Activated T-helper 1 cell treated with anti-CD3 and anti-CD28 coated beads, Interleukin-12 subunit alpha, Interleukin-12 subunit beta, Interleukin-2, Interleukin-4 antibody, amounts not matched to agents 30 ng/mL and 10 ng/mL and 1 ng/mL, durations not matched to agents 14 hours and 24 hours and 36 hours (primary cell): ENCODE results near the gene WWC2. TPM values are rescaled to one million over a fixed set of nuclear protein-coding genes. Genes with fewer than 3 reads are reported as not detected.

Experiments used
- DNase-seq: peaks from one replicate; pipeline ENCODE4 v3.0.0; 2021; ENCODE audit warnings: low spot score
- H3K27ac Mint-ChIP-seq: one replicate; pipeline ENCODE4 v1.8.0; 2021; ENCODE audit warnings: mild to moderate bottlenecking, mixed read lengths
- H3K27me3 Mint-ChIP-seq: one replicate; pipeline ENCODE4 v1.8.0; 2022; ENCODE audit warnings: mild to moderate bottlenecking, moderate library complexity, mixed read lengths; ENCODE audit not compliant: insufficient read depth
- H3K36me3 Mint-ChIP-seq: one replicate; pipeline ENCODE4 v1.8.0; 2021; ENCODE audit warnings: low read depth, mixed read lengths
- H3K4me1 Mint-ChIP-seq: one replicate; pipeline ENCODE4 v1.8.0; 2021; ENCODE audit warnings: low read depth, mixed read lengths
- H3K4me3 Mint-ChIP-seq: one replicate; pipeline ENCODE4 v1.8.0; 2021; ENCODE audit warnings: mild to moderate bottlenecking, moderate library complexity, mixed read lengths
- H3K9me3 Mint-ChIP-seq: one replicate; pipeline ENCODE4 v1.8.0; 2021; ENCODE audit warnings: mixed read lengths
- intact Hi-C: fragments of 100-400 bp; cut with micrococcal nuclease; formaldehyde crosslinking; loops from one replicate; pipeline ENCODE4 v1.15.1; 2024
- total RNA-seq: library from RNA; stranded (reverse); gene quantifications from 2 replicates; pipeline ENCODE4 v1.2.3, GENCODE V29; 2022

WWC2 gene
- total RNA-seq, 1 donor from 2014 or later: 0.75 TPM

DNA sequence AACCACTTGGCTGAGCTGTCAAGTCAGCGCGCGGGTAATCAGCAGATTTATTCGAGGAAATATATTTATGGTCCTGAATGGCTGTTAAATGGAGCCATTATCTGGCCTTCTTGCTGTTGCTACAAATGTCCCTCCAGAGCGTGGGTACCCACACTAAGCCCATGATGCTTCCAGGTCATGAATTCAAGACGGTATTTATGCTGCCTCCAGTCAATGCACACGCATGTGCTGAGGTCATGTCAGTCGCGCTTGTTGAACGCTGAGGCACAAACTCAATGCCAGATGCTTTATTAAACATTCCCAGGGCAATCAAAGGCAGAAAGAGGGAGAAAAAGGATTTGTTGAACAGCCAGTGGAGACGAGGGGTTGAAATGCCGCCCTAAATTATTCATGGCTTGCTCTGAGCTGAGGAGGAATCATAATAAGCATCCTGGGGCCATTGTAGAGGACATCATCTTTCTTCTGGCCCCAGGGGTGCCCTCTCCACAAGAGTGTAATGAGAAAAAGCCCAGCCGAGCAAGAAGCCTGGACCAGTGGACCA lies 259.2 kb downstream of the WWC2 start:
- Mint-ChIP-seq H3K4me1 (no peaks in the 10 kb centered on the region), H3K27ac (no peak overlapping the region), H3K4me3 (no peak overlapping the region), H3K36me3 (no peaks in the 10 kb centered on the region), H3K27me3 (no peaks in the 10 kb centered on the region), H3K9me3 (no peaks in the 10 kb centered on the region)
- intact Hi-C loops: no loop called here
- no peak for DNase-seq

DNA sequence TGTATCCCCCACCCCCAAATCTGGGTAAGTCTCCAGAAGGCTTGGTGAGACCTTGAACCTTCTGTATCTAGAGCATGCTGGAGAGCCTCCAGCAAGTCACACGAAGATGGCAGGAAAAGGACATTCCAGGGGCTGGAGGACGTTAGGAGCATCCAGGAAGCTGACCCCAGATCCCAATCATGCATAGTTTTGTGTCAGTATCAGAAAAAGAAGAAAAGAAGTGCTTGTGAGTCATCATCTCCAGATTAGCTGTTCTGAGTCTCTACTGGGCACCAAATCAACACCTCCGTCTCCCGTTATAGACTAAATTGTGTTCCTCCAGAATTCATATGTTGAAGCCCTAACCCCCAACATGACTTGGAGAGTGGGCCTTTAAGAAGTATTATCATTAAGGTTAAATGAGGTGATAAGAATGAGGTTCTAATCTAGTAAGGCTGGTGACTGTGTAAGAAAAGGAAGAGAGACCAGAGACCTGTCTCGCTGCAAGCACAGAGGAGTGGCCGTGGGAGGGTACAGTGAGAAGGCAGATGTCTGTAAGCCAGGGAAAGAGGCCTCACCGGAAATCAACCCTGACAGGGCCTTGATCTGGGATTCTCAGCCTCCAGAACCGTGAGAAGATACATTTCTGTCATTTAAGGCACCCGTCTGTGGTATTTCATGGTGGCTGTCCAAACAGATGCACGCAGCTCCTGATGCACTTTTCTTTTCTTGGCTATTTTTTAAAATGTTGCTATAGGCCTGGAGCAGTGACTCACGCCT lies 261.3 kb downstream of the WWC2 start:
- no peaks in the 10 kb centered on the region for H3K36me3 Mint-ChIP-seq
- H3K9me3 Mint-ChIP-seq: no peaks in the 10 kb centered on the region
- DNase-seq: no peak
- no peak overlapping the region for H3K4me3 Mint-ChIP-seq
- H3K27me3 Mint-ChIP-seq: no peaks in the 10 kb centered on the region
- intact Hi-C loops: no loop called here
- no peak overlapping the region for H3K27ac Mint-ChIP-seq
- no peaks in the 10 kb centered on the region for H3K4me1 Mint-ChIP-seq

DNA sequence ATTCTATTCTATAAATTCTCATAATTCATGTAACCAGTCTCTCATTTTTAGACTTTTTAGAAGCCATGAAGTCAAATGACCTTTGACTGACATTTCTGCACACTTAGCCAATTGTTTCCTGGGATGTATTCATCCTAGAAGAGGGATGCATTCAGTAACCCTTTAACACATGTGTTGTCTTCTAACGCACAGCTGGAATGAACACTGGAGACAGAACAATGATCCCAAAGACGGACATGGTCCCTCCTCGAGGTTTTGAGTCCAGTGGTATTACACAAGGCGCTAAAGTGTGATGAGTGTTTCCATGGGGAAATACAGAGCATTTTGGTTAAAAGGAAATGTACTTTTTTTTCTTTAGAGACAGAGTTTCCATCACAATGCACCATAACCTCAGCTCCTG lies 263.0 kb downstream of the WWC2 start:
- no peak overlapping the region for H3K27ac Mint-ChIP-seq
- H3K4me3 Mint-ChIP-seq: no peak overlapping the region
- no peaks in the 10 kb centered on the region for H3K4me1 Mint-ChIP-seq
- no peak for DNase-seq
- intact Hi-C loops: no loop called here
- peaks cover 2% of the 10 kb centered on the region for H3K27me3 Mint-ChIP-seq
- no peaks in the 10 kb centered on the region for H3K9me3 Mint-ChIP-seq
- no peaks in the 10 kb centered on the region for H3K36me3 Mint-ChIP-seq

DNA sequence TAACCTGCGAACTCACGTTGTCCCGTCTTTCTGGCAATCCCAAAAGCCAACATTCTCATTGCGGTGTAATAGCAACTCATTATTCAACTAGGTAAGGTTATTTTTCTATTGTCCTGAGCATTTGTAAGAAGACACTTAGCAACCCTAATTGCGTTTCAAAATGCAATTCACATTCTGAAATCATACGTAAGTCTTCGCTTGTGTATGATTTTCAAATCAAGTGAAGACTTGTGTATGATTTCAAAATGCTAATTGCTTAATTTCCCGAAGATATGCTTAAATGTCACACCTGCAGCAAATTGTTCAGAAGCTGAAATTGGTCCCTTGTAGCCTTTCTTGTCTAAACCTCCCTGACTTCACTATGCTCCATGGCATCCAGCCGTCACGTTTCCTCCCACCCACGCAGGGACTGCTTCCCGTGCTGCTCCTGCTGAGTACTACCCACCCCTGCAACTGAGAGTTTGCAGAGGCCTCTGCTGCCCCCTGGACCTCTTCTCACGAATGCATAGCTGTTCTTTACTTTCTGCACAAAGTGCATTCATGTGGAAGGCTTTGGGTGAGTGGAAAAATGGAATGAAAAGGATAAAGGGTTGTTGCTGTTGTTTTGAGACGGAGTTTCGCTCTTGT lies 264.0 kb downstream of the WWC2 start:
- Mint-ChIP-seq H3K4me1 (no peaks in the 10 kb centered on the region), H3K27me3 (peaks cover 2% of the 10 kb centered on the region), H3K9me3 (no peaks in the 10 kb centered on the region), H3K4me3 (no peak overlapping the region), H3K27ac (no peak overlapping the region), H3K36me3 (no peaks in the 10 kb centered on the region)
- no peak for DNase-seq
- intact Hi-C loops: no loop called here

DNA sequence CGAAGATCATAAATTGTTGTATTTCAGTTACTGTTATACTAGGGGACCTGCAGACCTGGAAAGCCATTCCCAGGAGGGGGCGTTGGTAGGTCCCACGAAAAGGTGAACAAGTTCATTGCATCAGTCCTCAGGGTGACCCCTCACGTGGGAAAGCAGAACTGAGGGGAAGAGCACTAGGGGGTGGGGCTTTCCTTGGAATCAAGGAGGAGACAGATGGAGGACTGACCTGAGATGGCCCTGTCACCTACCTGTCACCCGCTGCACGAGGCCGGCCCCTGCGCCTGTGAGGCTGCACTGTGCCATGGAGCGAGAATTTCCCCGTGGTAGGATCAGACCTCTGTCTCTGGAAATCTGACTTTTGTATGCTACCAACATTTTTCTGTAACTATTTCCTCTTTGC lies 265.0 kb downstream of the WWC2 start:
- no peak for DNase-seq
- Mint-ChIP-seq H3K4me1 (no peaks in the 10 kb centered on the region), H3K27me3 (peaks cover 2% of the 10 kb centered on the region), H3K27ac (no peak overlapping the region), H3K9me3 (no peaks in the 10 kb centered on the region), H3K4me3 (no peak overlapping the region), H3K36me3 (no peaks in the 10 kb centered on the region)
- intact Hi-C loops: no loop called here

DNA sequence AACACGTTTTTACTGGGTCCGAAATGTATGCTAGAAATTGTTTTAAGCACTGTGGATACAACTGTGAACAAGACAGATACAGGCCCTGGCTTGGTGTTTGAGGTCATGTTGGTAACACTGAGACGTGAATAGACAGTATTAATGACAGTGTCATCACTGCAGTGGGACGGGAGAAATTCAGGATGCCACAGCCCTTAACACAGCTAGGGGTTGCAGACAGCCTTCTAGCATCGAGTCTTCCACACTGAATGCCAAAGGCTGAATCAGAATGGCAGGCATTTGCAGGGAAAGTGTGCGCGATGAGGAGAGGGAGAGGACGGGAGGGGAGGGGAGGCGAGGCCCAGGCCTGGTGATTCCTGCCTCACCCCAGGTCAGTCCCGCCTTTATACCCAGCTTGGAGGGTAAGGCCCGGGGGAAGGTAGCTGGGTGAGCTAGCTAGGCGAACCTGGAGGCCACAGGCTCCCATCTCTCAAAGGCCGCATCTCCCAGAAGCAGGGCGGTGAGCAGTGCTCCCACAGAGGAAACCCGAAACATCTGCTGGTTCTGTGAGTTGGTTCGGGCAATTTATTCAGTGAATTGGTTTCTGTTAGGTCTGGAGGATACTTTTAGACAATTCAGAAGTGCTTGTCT lies 267.3 kb downstream of the WWC2 start:
- H3K9me3 Mint-ChIP-seq: no peaks in the 10 kb centered on the region
- intact Hi-C loops: no loop called here
- DNase-seq: no peak
- H3K27me3 Mint-ChIP-seq: peaks cover 2% of the 10 kb centered on the region
- H3K4me1 Mint-ChIP-seq: no peaks in the 10 kb centered on the region
- H3K27ac Mint-ChIP-seq: no peak overlapping the region
- H3K4me3 Mint-ChIP-seq: no peak overlapping the region
- H3K36me3 Mint-ChIP-seq: no peaks in the 10 kb centered on the region

DNA sequence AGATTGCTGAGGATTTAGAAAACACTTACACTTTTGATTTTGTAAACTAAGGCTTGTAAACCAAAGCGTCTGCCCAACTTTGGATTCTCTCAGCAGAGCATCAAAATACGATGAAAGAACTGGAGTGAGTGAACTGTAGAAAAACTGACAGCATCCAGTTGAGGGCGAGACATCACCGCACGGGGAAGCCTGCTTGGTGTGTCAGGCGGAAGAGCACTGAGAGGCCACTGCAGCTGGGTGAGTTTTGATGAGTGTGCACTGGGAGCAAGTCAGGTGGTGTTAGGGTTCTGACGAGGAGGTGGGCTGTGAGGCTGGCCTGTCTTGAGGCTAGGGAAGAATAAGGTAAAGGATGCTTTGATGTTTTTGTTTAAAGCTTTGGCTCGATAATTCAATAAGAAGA lies 270.0 kb downstream of the WWC2 start:
- Mint-ChIP-seq H3K27me3 (peaks cover 3% of the 10 kb centered on the region), H3K36me3 (no peaks in the 10 kb centered on the region), H3K9me3 (peaks cover 11% of the 10 kb centered on the region), H3K4me3 (no peak overlapping the region), H3K27ac (no peak overlapping the region), H3K4me1 (no peaks in the 10 kb centered on the region)
- intact Hi-C loops: no loop called here
- DNase-seq: no peak

Other genes starting within 250 kb of the WWC2 start
- gene DCTD, start 181.9 kb upstream of the WWC2 start, total RNA-seq: 122 and 131 TPM in 2 replicates
- gene CLDN22, start 221.0 kb downstream of the WWC2 start, total RNA-seq: not detected in 2 replicates
- not detected in 2 replicates for gene CLDN24, start 223.2 kb downstream of the WWC2 start, total RNA-seq